Measurements from ENCODE around the gene ARHGEF4. TPM values are rescaled to one million over a fixed set of nuclear protein-coding genes. Genes with fewer than 3 reads are reported as not detected.

The ARHGEF4 gene
- total RNA-seq, 2 experiments from 2014 or later, result 4.2 to 4.3 TPM

DNA sequence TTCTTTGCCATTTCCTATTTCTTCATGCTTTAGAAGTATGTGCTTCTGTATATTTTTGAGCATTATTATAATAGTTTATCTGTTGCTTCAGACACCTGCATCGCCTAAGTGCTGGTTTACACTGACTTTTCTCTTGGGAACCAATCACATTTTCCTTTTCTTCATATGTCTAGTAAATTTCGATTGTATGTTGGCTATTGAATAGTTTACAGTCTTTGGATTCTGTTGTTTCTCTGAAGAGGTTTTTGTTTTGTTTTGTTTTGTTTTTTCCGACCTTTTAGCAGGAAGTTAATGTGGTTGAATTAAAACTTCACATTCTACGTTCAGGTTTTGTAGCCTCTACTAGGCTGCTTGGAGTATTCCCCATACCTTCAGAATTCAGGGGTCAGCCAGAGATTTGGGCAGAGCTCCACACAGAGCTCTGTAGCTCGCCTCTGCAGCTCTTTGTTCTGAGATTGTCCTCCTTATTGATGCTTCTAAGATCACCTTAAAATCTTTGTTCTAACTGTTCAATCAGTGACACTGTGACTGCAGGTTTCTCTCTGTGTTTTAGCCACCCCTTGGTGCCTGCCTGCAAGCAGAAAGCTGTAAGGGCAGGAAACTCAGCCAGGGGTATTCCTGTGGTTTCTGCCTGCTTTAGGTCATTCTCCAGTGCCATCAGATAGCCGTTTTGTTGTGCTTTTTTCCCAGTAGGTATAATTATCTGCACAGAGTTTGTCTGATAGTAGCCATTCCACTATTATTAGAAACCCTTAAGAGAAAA, 173.2 kb downstream of the ARHGEF4 start:
- intact Hi-C loops (cut with micrococcal nuclease), result no loop called here
- DNase-seq (no peak), ATAC-seq (no peak)
- Mint-ChIP-seq H3K9me3 (peaks cover 5% of the 10 kb centered on the region), H3K4me1 (ENCODE audit: low read depth) (peaks cover 36% of the 10 kb centered on the region), H3K27ac (peak overlapping the region; percentile 57), H3K4me3 (no peak overlapping the region), H3K36me3 (ENCODE audit: low read depth) (no peaks in the 10 kb centered on the region), H3K27me3 (peaks cover 2% of the 10 kb centered on the region)
- TF ChIP-seq, protein P1, sequence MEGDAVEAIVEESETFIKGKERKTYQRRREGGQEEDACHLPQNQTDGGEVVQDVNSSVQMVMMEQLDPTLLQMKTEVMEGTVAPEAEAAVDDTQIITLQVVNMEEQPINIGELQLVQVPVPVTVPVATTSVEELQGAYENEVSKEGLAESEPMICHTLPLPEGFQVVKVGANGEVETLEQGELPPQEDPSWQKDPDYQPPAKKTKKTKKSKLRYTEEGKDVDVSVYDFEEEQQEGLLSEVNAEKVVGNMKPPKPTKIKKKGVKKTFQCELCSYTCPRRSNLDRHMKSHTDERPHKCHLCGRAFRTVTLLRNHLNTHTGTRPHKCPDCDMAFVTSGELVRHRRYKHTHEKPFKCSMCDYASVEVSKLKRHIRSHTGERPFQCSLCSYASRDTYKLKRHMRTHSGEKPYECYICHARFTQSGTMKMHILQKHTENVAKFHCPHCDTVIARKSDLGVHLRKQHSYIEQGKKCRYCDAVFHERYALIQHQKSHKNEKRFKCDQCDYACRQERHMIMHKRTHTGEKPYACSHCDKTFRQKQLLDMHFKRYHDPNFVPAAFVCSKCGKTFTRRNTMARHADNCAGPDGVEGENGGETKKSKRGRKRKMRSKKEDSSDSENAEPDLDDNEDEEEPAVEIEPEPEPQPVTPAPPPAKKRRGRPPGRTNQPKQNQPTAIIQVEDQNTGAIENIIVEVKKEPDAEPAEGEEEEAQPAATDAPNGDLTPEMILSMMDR (IDR thresholded peaks at IDR 0.05), result no peak
- POLR2A ChIA-PET, result no interaction called here
- CTCF ChIA-PET, result interaction anchor here (1.5 kb wide), 1 partner anchor 213 kb away, joined by 4 read pairs; no protein-coding TSS in a partner anchor

DNA sequence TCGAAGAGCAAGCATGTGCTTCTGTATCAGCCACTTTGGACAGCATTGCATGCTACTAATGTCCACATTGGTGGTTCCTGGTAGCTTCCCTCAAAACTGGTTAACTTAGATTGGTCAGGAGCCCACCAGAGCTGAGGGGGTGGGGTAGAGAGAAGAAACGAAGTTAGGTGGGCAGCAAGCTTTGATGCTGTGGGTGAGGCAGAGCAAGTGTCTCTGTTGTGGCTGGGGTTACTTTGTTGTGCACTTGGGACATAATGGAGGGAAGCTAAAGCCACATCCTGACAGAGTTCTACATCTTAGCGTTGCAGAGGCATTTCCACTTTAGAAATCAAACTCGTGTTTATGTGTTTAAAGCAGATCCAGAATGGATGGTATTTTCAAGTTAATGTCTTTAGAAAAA, 173.9 kb downstream of the ARHGEF4 start:
- CTCF ChIA-PET, result interaction anchor here (1.5 kb wide), 1 partner anchor 213 kb away, joined by 4 read pairs; no protein-coding TSS in a partner anchor
- H3K27me3 Mint-ChIP-seq, result peaks cover 2% of the 10 kb centered on the region
- ATAC-seq (peak; percentile 79), DNase-seq (peak; percentile 47)
- POLR2A ChIA-PET, result no interaction called here
- TF ChIP-seq, protein P1 (IDR thresholded peaks at IDR 0.05), result no peak
- H3K9me3 Mint-ChIP-seq, result peaks cover 5% of the 10 kb centered on the region
- H3K27ac Mint-ChIP-seq, result peak overlapping the region; percentile 22
- peaks cover 36% of the 10 kb centered on the region for H3K4me1 Mint-ChIP-seq (ENCODE audit: low read depth)
- H3K36me3 Mint-ChIP-seq (ENCODE audit: low read depth), result no peaks in the 10 kb centered on the region
- H3K4me3 Mint-ChIP-seq, result peak overlapping the region; percentile 1
- intact Hi-C loops (cut with micrococcal nuclease), result no loop called here

DNA sequence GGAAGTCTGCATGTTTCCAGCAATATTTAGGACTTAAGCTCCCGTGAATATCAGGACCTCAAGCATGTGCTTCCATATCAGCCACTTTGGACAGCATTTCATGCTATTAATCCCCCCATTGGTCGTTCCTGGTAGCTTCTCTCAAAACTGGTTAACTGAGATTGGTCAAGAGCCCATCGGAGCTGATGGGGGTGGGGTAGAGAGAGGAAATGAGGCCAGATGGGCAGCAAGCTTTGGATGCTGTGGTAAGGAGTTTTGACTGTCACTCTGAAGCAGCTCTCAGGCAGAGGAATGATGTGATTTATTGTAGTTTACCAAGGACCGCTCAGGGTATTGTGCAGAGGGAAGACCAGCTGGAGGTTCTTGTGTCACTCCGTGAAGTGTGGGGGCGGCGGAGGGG, 174.8 kb downstream of the ARHGEF4 start:
- ATAC-seq (no peak), DNase-seq (no peak)
- H3K4me3 Mint-ChIP-seq, result no peak overlapping the region
- peaks cover 5% of the 10 kb centered on the region for H3K9me3 Mint-ChIP-seq
- intact Hi-C loops (cut with micrococcal nuclease), result no loop called here
- H3K27me3 Mint-ChIP-seq, result peaks cover 2% of the 10 kb centered on the region
- CTCF ChIA-PET, result interaction anchor here (1.5 kb wide), 1 partner anchor 214 kb away, joined by 4 read pairs; no protein-coding TSS in a partner anchor
- no peak overlapping the region for H3K27ac Mint-ChIP-seq
- TF ChIP-seq, protein P1 (IDR thresholded peaks at IDR 0.05), result no peak
- H3K36me3 Mint-ChIP-seq (ENCODE audit: low read depth), result no peaks in the 10 kb centered on the region
- H3K4me1 Mint-ChIP-seq (ENCODE audit: low read depth), result peaks cover 36% of the 10 kb centered on the region
- POLR2A ChIA-PET, result no interaction called here

DNA sequence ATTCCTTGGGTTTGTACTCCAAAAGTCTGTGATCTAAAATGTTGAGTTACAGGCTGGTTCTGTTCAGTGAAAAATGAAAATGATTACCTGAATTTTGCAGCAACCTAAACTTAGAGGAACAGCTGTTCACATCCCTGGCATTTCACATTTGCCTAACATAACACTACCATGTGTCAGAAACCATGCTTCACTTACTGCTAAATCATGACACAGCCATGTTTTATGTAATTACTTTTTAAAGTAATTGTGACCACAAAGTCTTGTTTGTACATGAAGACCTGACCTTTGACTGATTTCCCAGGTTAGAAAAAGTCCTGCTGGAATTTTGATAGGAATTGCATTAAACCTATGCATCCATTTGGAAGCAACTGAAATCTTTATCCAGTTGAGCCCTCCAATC, 177.4 kb downstream of the ARHGEF4 start:
- ChIA-PET POLR2A (no interaction called here), CTCF (no interaction called here)
- intact Hi-C loops (cut with micrococcal nuclease), result no loop called here
- H3K9me3 Mint-ChIP-seq, result peaks cover 5% of the 10 kb centered on the region
- DNase-seq (no peak), ATAC-seq (no peak)
- H3K36me3 Mint-ChIP-seq (ENCODE audit: low read depth), result no peaks in the 10 kb centered on the region
- TF ChIP-seq, protein P1 (IDR thresholded peaks at IDR 0.05), result no peak
- H3K4me1 Mint-ChIP-seq (ENCODE audit: low read depth), result peaks cover 30% of the 10 kb centered on the region
- H3K4me3 Mint-ChIP-seq, result no peak overlapping the region
- no peak overlapping the region for H3K27ac Mint-ChIP-seq
- peaks cover 5% of the 10 kb centered on the region for H3K27me3 Mint-ChIP-seq

DNA sequence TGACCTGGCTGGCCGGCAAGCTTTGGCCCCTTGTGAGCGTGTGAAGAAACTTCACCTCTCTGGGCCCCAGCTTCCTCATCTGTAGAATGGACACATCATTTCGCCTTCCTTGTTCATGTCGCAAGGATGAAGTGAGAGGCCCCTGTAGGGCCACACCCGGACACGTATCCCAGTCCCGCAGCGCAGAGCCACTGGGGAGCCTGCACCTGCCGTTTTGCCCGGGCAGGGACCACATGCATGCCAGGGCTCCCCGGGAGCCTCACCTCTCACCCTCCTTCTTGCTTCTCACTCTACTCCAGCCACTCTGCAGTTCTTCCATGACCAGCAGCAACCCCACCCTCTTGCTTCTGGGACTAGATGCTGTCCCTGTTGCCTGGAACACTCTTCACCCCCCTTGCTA, 179.1 kb downstream of the ARHGEF4 start:
- peaks cover 3% of the 10 kb centered on the region for H3K27me3 Mint-ChIP-seq
- POLR2A ChIA-PET, result no interaction called here
- TF ChIP-seq, protein P1 (IDR thresholded peaks at IDR 0.05), result no peak
- no peaks in the 10 kb centered on the region for H3K9me3 Mint-ChIP-seq
- DNase-seq (no peak), ATAC-seq (no peak)
- H3K27ac Mint-ChIP-seq, result no peak overlapping the region
- H3K36me3 Mint-ChIP-seq (ENCODE audit: low read depth), result no peaks in the 10 kb centered on the region
- intact Hi-C loops (cut with micrococcal nuclease), result no loop called here
- H3K4me1 Mint-ChIP-seq (ENCODE audit: low read depth), result peaks cover 14% of the 10 kb centered on the region
- no peak overlapping the region for H3K4me3 Mint-ChIP-seq
- CTCF ChIA-PET, result no interaction called here

Measured in activated CD8-positive, alpha-beta T cell treated with anti-CD3 and anti-CD28 coated beads for 36 hours (primary cell).